ENCODE data around the gene REG4.
"Not testable (repeated sequence)": the region's sequence is repeated elsewhere in the genome, so short reads cannot be mapped to it uniquely, and the experiment has no call there.

Gene REG4

DNA sequence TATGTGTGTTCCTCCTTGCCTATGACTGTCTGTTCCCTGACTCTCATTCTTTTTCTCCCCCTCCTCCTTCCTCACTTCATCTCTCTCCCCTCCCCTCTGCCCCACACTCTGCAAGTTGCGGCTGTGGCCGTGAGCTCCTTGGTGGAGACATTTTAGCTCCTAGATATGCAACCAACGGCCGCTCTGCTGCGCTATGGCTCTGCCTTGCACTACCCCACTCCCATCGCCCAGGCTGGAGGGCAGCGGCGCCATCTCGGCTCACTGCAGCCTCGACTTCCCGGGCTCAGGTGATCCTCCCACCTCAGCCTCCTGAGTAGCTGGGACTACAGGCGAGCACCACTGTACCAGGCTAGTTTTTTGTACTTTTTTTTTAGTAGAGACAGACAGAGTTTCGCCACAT lies 5.5 kb downstream of the REG4 start:
- DNase-seq: no peak

DNA sequence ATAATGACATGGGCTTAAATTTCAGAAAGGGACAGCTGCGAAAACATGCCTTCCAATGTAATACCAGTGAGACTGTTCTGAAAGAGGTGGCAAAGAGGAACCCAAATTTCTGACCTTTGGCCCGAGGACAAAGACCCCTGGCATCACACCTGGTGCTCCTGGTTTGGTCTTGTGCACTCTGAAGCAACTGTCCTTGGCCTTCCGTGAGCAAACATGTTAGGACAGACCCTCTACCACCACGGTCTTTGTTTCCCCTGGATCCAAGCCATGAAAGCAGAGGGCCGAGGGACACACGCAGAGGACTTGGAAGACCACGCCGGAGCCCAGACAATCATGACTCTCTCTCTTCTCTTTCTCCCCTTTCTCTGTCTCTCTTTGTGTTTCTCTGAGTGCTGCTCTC lies 6.0 kb downstream of the REG4 start:
- DNase-seq: no peak

DNA sequence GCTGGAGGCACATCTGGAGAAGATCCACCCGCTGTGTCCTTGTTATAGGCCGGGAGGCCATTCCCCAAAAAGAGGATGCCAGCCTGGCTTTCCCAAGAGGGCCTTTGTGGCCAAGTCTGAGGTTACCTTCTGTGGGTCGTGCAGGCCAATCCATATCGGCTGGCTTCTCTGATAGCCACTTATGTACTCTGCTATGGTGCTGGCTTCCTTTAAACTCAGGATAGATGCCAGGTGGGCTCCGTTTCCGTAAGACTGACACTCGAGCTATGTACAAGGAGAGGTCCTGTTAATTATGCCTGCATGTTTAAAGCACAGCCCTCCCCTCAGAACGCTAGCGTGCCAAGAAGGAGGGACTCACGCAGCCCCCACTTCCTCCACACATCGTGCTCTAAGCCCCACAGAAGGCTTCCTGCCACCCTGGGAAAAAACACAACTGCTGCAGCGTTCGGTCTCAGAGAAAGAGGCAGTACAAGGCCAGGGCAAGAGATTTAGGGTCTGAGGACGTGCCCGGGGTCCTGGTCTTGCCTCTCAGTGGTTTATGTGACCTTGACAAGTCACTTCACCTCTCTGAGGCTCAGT lies 11.6 kb downstream of the REG4 start:
- no peak for DNase-seq

DNA sequence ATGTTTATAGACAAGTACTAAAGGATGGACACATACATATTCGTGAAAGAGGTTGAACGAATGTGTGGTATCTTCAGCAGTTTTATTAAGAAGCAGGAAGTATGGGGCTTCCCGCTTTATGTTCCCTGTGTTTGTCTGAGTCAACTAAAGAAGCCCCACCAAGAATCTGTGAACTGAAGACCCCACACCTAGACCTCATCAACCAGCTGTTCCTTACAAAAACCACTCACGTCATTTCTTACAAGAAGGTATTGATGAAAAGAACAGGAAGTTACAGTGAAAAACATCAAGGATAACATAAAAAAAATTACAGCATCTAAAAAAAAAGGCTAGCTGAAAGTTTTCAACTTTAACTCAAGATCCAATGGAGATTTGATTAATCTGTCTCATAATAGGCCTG lies 12.3 kb downstream of the REG4 start:
- no peak for DNase-seq

DNA sequence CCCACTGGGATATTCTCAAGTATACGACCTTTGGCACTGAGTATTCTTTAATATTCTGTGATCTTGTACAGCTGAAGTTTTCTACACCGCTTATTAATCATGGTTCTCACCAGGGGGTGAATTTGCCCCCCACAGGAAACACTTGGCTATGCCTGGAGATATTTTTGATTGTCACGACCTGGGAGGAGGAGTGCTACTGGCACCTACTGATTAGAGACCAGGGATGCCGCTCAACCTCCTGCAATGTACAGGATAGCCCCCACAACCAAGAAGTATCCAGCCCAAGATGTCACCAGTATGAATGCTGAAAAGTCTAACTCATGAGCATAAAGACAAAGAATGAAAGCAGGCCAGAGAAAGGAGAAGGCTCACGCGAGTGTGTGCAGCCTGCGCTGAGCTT lies 13.7 kb downstream of the REG4 start:
- DNase-seq: no peak

DNA sequence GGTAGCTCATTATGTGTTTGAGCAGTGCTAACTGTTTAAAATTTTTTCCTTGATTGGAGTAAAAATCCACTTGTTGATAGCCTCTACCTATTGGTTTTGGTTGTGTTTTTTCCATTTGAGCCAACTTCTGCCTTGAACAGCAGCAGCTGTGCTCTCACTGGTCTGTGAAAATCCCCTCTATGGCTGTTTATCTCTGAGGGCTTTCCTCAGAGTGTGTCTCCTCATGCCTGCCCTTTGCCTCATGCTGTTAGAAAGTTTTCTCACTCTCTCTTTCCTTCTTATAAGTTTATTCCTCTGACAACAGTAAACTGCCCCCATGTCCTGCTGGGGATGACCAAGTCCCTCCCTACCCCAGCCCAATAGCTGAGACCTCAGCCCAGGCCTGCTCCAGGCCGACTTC lies 14.1 kb downstream of the REG4 start:
- no peak for DNase-seq

DNA sequence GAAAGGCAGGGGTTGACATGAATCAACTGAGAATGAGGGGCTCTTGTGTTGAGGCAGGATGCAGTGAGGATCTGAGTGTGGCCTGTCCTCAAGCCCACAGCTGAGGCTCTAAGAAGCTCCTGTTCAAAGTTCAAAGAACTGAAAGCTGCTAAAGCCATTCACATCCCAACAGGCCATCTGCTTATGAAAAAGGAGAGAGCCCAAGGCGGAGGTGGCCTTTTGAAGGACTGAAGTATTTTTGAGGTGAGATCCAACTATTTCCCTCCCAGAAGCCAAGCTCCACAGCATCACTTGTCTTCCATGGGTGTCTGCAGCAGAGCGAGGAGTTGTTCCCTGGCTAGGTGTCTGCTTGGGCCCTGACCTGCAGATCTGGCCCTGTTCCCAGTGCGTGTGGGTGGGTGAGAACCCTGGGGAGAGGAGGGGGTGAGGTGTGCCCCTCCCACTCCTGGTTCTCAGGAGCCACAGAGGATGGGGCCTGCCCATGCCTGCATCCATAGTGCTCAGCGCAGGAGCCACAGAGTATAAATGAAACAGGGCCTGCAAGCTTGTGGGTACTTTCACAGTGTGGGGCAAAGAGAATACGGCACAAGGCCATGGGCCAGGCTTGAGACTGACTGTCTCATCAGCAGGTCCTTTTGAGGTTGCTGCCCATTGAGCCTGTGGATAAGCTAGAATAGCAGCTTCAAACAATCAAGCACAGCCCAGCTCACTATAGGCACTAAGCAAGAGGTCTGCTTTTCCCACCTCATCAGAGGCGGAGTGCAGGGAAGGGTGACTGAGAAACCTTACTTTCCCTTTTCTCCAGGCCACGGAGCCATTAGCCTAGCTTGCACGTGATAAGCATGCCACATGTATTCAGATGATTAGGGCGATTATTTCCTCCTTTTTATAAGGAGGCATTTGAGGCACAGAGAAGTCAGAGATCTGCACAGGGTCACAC lies 15.7 kb downstream of the REG4 start:
- no peak for DNase-seq

DNA sequence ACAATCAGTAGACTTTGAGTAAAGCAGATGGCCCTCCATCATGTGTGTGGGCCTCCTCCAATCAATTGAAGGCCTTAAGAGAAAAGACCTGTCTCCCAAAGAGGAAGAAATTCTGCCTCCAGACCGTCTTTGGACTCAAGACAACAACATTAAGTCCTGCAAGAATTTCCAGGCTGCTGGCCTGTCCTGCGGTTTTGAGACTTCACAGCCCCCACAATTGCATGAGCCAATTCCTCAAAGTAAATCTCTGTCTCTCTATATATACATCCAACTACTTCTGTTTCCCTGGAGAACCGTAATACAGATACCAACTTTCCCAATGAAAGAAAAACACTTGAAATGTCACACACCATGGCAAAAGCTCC lies 16.4 kb downstream of the REG4 start:
- DNase-seq: no peak

DNA sequence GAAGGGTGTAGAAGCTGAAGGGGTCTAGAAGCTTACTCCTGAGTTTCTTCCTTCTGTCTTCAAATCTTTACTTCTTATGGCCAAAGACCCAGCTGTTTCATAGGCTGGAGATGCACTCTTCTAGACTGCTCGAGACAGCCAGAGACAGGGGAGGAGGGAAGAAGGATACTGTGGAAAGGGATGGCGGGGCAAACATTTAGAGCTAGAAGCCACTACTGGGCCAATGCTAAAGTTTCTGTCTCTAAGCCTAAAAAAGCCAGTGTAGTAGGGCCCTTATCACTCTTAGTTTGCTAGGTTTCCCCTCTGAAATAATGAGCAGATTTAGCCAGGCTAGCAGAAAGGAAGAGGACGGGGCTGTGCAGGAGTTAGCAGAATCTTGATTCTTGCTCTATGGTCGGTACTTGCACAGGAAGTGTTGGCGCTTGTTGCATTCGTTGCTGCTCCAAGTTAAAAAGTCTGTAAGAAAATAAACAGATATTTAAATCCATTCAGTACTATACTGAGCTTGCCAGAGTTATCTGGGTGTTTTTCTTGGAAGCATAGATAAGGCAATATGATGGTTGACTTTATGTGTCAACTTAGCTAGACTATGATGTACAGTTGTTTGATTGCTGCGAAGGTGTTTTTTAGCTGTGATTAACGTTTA lies 16.9 kb downstream of the REG4 start:
- DNase-seq: no peak

DNA sequence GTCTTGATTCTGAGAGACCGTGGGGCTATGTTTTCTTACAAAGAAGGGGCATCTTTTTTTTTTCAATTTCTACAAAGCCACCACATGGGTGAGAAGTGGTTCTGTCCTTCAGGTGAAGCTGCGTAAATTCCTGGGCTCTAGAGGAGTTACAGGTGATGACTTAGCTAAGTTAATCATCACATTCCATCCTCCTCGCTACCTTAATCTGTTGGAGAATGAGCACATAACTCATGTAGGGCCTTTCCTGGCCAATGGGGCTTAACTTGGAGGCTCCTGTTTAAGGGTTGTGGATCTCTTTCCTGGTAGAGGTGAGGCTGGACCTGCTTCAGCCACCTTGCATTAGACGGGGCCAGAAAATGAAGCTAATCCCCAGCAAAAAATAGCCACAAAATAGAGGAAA lies 19.9 kb downstream of the REG4 start:
- no peak for DNase-seq

DNA sequence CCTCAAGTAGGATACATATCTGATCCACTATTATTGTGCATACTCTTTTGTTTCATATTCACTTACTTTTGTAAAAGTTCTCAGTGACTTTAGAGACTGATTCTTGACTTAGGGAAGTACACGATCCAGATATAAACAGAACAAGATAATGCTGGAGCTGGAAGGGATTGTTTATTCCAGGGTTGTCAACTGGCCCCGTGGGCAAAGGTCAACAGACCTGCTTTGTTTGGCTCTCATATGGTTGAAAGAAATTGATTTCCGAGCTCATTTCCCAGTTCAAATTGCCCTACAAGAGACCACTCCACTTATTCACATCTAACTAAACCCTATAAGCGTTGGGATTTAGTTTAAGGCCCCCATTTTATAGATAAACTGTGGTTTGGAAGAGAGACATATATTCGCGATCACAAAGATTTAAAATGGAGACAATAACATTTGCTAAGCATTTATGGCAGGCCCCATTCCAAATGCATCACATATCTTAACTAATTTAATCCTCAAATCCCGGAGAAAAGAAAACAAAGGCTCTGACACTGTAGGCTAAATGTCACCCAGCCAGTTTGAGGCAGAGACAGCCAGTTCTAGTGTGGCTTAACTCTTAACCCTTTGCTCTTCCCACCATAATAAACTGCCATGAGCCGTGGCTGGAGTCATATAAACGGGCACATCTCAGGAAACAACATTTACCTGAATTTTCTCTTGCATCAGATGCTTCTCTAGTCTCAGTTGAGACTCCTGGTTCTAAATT lies 20.6 kb downstream of the REG4 start:
- no peak for DNase-seq

DNA sequence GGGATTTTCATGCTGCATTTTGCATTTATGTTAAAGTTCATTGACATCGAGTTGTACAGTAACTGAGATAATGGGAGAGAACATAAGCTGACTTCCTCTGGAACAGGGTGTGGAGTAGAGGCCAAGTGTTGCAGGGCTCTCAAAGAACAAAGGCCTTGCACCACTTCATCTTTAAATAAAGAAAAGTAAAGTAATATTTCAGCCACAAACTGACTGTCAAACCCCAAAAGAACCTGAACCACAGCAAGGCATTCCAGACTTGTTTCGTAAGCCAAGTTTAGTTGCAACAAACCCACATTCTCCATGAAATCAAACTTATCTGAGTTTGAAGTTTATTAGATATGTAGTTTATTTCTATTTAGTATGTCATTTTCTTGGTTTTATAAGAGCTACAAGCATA lies 23.5 kb downstream of the REG4 start:
- no peak for DNase-seq

DNA sequence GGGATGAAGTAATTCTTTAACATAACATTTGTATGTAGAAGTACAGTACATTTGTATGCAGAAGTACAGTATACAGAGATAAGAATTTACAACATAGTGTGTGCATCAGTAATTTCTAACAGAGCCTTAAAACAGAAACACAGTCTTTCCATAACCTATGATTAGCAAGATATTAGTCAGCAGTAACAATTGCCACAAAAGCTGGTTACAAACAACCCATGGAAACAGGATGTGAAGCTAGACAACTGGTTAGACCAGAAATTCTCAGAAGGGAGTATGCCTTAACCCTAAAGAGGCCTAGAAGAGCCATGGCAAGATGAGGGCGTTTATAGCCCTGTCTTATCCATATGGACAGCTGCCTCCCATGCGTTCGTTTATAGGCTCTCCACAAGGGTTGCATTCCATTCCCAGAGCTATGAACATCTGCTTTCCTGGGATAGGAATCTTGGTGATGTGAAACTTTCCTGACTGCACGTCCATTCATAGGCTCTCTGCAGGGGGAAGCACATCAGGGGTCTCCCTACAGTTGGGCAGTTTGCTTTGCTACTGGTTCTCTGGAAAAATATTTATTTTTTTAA lies 24.7 kb downstream of the REG4 start:
- not testable (repeated sequence) for DNase-seq

DNA sequence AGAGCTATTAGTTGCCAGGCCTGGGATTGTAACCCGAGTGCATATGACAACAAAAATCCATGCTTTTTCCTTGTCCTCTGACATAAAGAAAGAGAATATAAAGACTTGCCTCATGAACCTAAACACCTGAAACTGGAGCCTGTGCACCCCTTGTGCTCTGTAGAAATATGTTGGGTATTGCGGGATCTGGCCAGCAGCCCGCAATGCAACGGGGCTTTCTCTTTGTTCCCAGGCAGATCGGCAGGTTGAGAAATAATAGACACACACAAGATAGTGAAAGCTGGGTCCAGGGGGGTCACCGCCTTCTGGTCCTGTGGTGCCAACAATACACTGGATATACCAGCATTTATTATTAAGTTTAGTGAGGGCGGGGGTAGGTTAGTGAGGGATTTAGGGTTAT lies 25.2 kb downstream of the REG4 start:
- DNase-seq: not testable (repeated sequence)

DNA sequence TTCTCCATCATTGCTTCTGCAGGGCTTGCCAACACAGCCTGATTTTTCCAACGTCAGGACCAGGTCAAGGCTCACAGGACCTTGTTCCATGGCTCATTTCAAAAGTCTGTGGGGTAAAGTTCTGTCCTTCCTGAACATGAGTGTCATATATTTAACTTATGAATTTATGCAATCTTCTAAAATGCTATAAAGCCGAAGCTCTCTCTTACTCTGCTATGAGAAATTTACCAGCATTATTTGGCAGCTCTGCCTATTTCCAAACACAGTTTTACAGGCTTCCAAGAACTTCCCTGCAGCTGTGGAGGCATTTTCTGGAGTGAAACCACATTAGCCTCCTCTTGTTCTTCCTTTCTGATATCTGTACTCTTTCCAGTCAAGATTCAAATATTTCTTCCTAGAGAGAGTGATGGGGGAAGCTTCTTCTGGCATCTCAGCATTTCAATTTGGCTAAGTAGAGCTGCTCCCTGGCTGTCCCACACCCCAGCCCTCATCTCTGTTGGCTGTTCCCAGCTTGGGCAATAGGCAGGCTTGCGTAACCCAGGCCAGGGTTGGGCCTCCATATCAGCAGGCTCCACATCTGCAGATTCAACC lies 27.0 kb downstream of the REG4 start:
- no peak for DNase-seq

DNA sequence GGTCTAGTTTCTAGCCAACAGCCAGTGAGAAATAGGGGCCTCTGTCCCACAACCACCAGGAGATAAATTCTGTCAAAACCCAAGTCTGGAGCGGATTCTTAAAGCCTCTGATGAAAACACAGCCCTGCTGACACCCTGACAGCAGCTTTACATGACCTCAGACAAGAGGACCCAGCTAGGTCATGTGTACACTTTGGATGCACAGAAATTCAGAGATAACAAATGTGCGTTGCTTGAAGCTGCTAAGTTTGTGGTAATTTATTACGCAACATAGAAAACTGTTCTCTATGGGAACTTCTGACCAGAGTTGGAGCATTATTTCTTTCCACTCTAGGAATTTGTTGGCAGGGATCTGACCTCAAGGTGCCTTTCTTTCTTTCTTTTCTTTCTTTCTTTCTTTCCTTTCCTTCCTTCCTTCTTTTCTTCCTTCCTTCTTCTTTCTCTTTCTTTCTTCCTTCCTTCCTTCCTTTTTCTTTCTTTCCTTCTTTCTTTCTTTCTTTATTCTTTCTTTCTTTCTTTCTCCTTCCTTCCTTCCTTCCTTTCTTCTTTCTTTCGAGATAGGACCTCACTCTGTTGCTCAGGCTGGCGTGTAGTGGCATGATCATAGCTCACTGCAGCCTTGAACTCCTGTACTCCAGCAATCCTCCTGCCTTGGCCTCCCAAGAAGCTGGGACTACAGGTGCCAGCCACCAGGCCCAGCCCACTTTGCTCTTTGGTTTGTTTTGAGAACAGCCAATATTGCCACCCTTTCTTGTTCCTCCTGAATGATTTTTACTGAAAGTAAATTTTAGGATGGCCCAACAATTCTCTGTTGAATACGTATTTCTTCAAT lies 27.7 kb downstream of the REG4 start:
- no peak for DNase-seq

DNA sequence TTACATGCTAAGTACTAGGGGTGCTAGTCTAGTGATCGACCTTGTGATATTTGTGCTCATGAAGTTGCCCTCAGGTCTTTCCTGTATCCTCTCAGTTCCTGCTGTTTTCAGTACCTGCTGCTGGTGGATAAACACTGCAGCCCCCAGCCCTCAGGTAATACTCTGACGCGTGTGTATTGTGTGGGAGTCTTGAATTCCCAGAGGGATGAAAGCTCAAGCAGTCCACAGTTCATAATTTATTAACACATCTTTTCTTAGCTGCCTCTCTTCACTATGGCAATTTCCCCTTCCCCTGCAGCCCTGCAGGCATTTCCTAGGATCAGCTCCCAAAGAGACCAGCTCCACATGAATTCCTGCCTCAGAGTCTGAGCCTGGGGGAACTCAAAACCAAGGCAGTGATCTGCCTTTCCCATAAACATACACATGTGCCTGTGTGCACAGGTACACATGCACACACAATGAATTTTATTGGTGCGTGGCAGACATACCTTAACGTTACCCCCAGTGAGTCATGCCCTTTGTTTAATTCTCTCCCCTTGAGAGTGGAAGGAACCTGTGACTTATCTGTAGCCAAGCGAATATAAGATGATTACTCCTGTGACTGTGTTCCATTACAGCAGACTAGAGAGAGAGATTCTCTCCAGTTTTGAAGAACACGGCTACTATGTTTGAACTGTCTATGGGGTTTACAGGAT lies 28.5 kb downstream of the REG4 start:
- no peak for DNase-seq

DNA sequence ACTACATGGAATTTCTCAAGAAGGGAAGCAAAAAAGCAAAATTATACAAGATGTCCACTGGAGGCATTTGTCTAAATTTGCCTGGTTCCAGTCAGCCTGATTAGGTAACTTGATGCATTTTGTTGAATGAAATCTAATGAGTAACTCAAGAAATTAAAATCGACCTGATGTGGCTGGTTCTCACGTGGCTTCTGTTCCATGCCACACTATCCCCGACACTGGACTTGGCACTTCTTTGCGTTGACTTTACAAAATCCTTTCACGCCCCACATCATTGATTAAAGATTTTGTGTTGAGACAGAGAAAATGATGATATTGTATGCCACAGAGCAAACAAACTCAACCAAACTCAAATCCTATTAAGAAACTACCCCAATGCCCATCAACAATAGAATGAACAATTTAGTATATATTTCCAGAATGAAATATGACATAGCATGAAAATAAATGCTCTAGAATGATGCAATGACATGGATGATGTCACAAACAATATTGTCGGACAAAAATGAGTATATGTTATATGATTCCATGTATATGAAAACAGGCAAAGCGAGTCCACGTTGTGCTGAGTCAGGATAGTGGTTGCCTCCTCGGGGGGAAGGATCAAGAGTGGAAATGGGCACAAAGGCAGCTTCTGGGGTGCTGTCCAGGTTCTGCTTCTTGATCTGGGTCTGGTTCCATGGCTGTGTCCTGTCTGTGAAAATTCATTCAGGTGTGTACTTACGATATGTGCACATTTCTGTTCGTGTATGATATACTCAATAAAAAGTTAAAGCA lies 29.6 kb downstream of the REG4 start:
- no peak for DNase-seq

DNA sequence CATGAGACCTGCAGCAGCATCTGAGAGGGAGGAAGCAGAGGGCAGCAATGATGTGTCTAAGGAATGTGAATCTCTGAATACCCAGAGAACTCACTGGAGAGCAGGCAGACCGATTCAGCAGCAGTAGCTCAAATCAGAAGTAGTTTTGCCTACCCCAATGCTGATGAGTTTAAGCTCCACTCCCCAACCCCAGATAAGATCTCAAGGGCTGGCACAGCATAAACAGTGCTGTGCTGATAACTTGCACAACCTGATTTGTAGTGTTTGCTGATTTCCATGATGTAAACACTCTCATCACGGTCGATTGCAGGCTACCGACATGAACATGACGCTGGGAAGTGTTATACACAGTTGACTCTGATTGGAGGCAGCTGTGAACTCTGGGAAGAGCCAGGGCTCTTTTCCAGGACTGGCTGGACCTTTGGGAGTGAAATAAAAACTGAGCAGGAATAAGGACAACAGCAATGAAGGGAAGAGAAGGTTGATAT lies 31.3 kb downstream of the REG4 start:
- DNase-seq: no peak

Measured in cortex of kidney (tissue), 1 donor.